Kidney (tissue), 14 donors: ENCODE measurements around the gene TEX29. TPM values are rescaled to one million over a fixed set of nuclear protein-coding genes. Genes with fewer than 3 reads are reported as not detected.

Experiments used
- DNase-seq, 5 donors: peaks; one replicate each; pipeline ENCODE4 v3.0.0-alpha.2; 2013 to 2020
- FAIRE-seq: peaks from 2 replicates; lab custom pipeline; 2012; peaks lifted over from hg19 to GRCh38; lab: Jason Lieb, UNC
- H3K27ac ChIP-seq, 2 donors: one replicate each; pipeline ENCODE4 v1.7.0; 2013; ENCODE audit warnings: low read depth in 2 of 2, low read length in 2 of 2, inconsistent platforms in 1 of 2
- H3K27me3 ChIP-seq: one replicate; pipeline ENCODE4 v1.7.1; 2013; ENCODE audit warnings: low read length, inconsistent platforms; ENCODE audit not compliant: control insufficient read depth, insufficient read depth
- H3K36me3 ChIP-seq, 3 donors: one replicate each; pipeline versions ENCODE4 v1.7.0 to v1.7.1; 2013; ENCODE audit warnings: low read length in 3 of 3, control low read depth in 1 of 3, inconsistent platforms in 1 of 3; ENCODE audit not compliant: insufficient read depth in 3 of 3, control insufficient read depth in 2 of 3
- H3K4me1 ChIP-seq, 3 donors: one replicate each; pipeline versions ENCODE4 v1.7.0 to v1.7.1; 2013; ENCODE audit warnings: low read length in 3 of 3, inconsistent platforms in 1 of 3, low read depth in 1 of 3; ENCODE audit not compliant: control insufficient read depth in 2 of 3, insufficient read depth in 2 of 3
- H3K4me3 ChIP-seq, 3 donors: one replicate each; pipeline versions ENCODE4 v1.7.0 to v1.8.1; 2013; ENCODE audit warnings: low read length in 3 of 3, control low read depth in 1 of 3, inconsistent platforms in 1 of 3
- H3K9ac ChIP-seq, 3 donors: one replicate each; pipeline versions ENCODE4 v1.7.0 to v1.7.1; 2013; ENCODE audit warnings: low read length in 3 of 3, control low read depth in 1 of 3, inconsistent platforms in 1 of 3
- H3K9me3 ChIP-seq, 3 donors: one replicate each; pipeline versions ENCODE4 v1.7.0 to v1.7.1; 2013; ENCODE audit warnings: low read length in 3 of 3, control low read depth in 1 of 3, inconsistent platforms in 1 of 3; ENCODE audit not compliant: control insufficient read depth in 2 of 3, insufficient read depth in 1 of 3
- CTCF ChIP-seq: IDR thresholded peaks from 3 replicates; pipeline ENCODE4 v1.5.1; 2012; ENCODE audit warnings: mild to moderate bottlenecking, moderate library complexity, borderline replicate concordance; ENCODE audit not compliant: insufficient read depth; ENCODE audit errors: extremely low read depth
- intact Hi-C: fragments of 100-400 bp; cut with DNase I; formaldehyde crosslinking; loops from one replicate; pipeline ENCODE4 v1.11.1; 2022
- polyA plus RNA-seq: library from polyadenylated mRNA; stranded (reverse); fragments of 350-450 nt; fragmentation: Illumina TruSeq; extraction: RNeasy Lipid Tissue Mini Kit (QIAGEN cat#74804); gene quantifications from one replicate; pipeline ENCODE4 v1.2.3, GENCODE V29; 2014; ENCODE audit warnings: low read depth, low replicate concordance; ENCODE audit not compliant: insufficient read depth
- total RNA-seq: library from RNA; stranded (reverse); fragmentation: NEBNext Ultra II Directional; extraction: Animal tissue kit (Norgen Biotek cat#: 25700); gene quantifications from one replicate; pipeline ENCODE4 v1.2.1, GENCODE V29; 2021
- donor health status: control.
- donor health status: control.
- donor health status: control.
- donor health status: control.
- donor health status: control.
- donor health status: DM: yes; HTN: yes; CAD: no.
- donor health status: Normal renal cell carcinoma (clear cell type).

TEX29 gene
- total and polyA plus RNA-seq, 2 donors from 2014 or later = not detected

GRCh38 chr13:111372651-111373425 lies 52.4 kb downstream of the TEX29 start:
- Histone ChIP-seq H3K4me1 (no peaks in the 10 kb centered on the region), H3K9ac (no peak overlapping the region), H3K36me3 (no peaks in the 10 kb centered on the region), H3K27ac (no peak overlapping the region), H3K27me3 (no peaks in the 10 kb centered on the region), H3K4me3 (no peak overlapping the region), H3K9me3 (no peaks in the 10 kb centered on the region)
- DNase-seq (no peak), FAIRE-seq (no peak)
- no peak for TF ChIP-seq CTCF
- intact Hi-C loops = no loop called here

GRCh38 chr13:111373486-111373885 lies 53.0 kb downstream of the TEX29 start:
- Histone ChIP-seq H3K9ac (no peak overlapping the region), H3K36me3 (no peaks in the 10 kb centered on the region), H3K9me3 (no peaks in the 10 kb centered on the region), H3K27ac (no peak overlapping the region), H3K27me3 (no peaks in the 10 kb centered on the region), H3K4me1 (no peaks in the 10 kb centered on the region), H3K4me3 (no peak overlapping the region)
- no peak for DNase-seq
- no peak for TF ChIP-seq CTCF
- intact Hi-C loops = no loop called here
- FAIRE-seq = no peak

DNA sequence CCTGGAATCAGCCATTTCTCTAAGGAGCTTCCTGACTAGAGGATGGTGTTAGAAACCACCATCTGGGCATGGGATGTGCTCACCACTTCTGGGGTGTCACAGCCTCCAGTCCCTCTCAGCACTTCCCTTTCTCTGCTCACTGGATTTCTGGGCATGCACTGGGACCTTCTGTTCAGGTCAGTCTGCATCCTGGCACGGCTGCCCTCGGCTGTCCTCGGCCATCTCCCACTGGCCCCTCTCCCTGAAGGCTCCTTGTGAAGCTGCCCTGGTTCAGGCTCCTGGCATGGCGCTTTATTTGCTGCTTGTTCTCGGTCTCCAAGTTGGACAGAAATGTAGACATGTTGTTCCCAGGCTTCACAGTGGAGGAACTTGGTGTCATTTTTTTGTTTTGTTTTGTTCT lies 60.0 kb downstream of the TEX29 start:
- Histone ChIP-seq H3K36me3 (no peaks in the 10 kb centered on the region), H3K27ac (no peak overlapping the region), H3K4me1 (no peaks in the 10 kb centered on the region), H3K9ac (no peak overlapping the region), H3K9me3 (peaks cover 0 to 3% (median 0%) of the 10 kb centered on the region in 3 donors), H3K27me3 (no peaks in the 10 kb centered on the region), H3K4me3 (no peak overlapping the region)
- DNase-seq (no peak), FAIRE-seq (no peak)
- intact Hi-C loops = no loop called here
- no peak for TF ChIP-seq CTCF
